Endometrial microvascular endothelial cells (primary cell): ENCODE measurements around the gene MYCBPAP. TPM values are rescaled to one million over a fixed set of nuclear protein-coding genes. Genes with fewer than 3 reads are reported as not detected.

Experiments used
- in situ Hi-C: cut with HindIII; loops from 2 replicates; pipeline ENCODE4 v1.10.0; 2017; ENCODE audit warnings: low sequenced_read_pairs, low pct_unique_long_range_greater_than_20kb; ENCODE audit errors: inconsistent ontology term
- total RNA-seq: library from RNA; depleted of rRNA; stranded (reverse); fragments of >200 nt; gene quantifications from one replicate; pipeline ENCODE4 v1.2.3, GENCODE V29; 2015; ENCODE audit errors: inconsistent ontology term

MYCBPAP gene
- total RNA-seq, 1 donor from 2014 or later, result 5.5 TPM

DNA sequence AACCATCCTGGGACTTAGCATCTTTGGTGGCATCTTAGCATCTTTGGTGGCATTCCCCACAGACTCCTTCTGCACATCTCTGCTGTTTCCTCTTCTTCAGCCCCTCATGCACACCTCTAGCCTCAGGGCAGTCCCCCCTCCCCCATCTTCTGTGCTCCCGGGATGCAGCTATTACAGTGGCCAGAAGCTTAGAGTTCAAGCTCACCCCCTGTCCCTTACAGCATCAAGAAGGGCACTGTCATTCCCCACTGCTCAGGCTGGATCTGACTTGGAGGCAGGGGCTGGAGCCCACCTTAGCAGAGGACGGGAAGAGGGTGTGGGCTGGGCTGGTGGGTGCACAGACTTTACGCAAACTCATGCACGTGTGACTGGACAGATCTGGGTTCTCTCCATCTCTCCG lies 24.9 kb downstream of the MYCBPAP start:
- in situ Hi-C loops, result no loop called here

DNA sequence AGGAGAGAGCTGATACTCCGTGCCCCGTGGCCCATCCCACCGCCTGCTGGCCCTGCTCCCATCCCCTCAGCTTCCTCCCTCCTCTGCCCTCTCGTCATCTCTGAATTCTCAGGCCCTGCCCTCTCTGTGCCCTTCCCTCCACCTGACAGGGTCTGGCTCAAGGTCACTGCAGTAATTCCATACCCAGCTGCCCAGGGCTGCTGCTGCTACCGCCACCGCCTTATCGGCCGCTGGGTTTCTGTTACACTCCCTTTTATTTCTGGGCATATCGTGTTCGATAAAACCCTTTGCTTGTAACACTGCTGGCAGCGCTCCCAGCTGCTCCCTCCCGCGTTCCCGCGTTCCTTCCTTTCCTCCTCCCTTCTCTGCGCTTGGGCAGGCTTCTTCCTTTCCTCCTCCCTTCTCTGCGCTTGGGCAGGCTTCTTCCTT lies 25.5 kb downstream of the MYCBPAP start:
- in situ Hi-C loops, result no loop called here

DNA sequence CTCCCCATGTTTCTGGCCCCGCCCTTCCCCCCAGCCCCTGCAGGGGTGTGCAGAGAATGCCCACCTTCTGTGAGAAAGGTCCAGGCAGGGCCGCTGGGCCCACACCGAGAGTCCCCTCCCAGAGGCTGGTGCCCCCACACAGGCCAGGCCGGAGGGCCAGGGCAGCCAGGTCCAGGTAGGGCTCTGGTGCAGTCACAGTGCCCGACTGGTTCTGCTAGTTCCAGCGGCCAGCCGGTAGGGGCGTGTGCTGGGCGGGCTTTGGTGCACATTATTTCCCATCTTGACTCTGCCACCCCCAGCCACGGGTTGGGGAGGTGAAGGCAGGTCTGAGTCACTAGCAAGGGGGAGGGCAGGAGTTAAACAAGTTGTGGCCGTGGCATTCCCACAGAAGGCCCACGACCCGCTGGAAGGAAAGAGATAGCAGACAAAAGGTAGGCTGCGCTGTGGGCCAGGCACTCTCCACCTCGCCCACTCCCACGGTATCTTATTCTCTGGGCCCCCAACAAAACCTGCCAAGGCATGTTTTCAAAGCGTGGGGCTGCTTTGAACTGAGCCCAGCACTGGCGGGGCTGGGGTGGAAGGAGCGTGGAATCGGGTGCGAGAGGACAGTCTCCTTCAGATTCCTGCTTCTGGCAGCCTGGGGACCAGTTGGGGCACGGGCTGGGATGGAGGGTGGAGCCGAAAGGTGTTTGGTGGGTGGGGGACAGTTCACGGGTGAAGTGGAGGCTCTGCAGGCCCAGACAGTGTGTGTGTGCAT lies 26.2 kb downstream of the MYCBPAP start:
- in situ Hi-C loops, result no loop called here

DNA sequence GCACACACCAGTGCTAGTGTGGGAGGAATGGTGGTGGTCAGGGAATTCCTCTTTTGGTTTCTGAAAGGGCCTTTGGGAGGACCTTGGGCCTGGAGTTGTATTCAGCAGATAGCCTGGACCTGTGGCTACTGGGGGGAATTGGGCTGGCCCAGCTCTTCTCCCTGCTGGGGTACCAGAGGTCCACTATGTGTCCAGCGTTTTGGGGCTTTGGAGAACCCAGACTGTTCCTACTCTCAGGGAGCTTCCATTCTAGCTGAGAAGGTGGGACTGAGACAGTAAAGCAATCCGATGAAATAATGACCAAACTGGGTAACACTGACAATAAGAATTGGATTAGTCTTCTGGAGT lies 26.7 kb downstream of the MYCBPAP start:
- in situ Hi-C loops, result no loop called here

DNA sequence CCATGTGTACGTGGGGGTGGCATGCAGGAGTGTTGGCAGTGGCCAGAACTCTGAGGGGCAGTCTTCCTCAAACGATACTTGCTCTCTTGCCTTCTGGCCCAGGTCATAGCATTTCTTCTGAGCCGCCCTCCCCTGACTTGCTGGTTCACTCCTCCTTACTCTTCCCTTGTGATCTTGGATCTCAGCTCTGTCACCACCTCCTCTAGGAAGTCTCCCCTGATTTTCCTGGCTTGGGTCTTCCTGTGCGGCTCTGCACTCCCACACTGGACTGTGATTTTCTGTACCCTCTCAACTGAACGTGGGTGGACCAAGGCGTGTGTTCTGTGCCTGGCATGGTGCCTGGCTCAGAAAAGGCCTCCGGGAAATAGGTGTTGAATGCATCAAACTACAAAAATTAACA lies 27.2 kb downstream of the MYCBPAP start:
- in situ Hi-C loops, result no loop called here

DNA sequence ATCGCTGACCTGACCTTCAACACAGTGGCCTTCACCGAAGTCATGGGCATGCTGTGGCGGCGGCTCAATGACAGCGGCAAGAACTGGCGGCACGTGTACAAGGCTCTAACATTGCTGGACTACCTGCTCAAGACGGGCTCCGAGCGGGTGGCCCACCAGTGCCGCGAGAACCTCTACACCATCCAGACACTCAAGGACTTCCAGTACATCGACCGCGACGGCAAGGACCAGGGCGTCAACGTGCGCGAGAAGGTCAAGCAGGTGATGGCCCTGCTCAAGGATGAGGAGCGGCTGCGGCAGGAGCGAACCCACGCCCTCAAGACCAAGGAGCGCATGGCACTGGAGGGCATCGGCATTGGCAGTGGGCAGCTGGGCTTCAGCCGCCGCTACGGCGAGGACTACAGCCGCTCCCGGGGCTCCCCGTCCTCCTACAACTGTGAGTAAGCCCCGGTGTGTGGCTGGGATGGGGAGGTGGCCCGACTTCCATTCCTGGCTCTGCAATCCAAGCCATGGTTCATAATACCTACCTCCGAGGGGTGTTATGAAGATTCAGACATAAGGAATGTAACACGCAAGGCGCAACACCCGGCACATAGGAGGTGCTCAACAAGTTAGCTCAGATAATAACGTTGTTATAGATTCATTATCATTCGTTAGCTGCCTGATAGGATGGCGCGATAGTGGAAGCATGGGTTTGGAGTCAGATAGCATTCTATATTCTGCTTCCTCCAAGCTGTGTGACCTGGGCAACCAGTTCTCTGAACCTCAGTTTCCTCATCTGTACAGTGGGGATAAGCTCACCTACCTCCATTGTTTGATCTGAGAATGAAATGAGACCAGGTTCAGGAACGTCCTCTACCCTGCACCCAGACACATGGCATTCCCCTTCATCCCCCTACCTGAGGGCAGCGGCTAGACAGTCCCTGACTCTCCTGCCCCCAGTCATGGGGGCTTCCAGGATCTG lies 28.7 kb downstream of the MYCBPAP start:
- in situ Hi-C loops, result no loop called here

DNA sequence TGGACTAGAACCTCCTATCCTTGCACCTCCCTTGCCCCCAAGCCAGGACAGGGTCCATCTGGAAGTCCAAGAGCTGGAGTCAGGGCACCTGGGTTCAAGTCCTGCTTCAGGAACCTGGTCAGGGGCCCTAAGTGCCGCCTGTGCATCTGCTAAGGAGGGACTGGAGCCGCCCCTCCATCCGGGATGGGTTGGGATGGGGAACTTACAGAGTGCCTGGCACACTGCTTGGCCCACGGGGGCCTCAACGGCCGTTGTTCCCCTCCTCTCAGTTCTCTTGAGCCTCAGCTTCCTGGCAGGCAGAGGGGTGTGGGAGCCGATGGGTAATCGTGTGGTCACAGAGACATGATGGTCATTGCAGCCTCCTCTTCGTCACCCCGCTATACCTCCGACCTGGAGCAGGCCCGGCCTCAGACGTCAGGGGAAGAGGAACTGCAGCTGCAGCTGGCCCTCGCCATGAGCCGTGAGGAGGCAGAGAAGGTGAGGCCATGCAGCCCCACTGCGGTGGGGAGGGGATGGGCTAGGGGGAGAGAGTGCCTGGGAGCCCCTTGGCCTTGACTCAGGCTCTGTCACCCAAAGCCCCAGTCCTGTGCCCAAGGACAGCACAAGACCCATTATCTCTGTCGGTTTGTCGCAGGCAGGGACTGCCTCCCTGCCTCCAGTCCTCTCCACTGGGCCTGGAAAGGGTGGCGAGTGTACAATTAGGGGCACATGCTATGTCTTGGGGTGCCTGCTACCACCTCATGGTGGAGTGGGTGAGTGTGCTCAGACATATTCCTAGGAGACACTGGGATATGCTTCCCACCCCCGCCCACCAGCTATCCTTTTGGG lies 29.7 kb downstream of the MYCBPAP start:
- in situ Hi-C loops, result no loop called here

DNA sequence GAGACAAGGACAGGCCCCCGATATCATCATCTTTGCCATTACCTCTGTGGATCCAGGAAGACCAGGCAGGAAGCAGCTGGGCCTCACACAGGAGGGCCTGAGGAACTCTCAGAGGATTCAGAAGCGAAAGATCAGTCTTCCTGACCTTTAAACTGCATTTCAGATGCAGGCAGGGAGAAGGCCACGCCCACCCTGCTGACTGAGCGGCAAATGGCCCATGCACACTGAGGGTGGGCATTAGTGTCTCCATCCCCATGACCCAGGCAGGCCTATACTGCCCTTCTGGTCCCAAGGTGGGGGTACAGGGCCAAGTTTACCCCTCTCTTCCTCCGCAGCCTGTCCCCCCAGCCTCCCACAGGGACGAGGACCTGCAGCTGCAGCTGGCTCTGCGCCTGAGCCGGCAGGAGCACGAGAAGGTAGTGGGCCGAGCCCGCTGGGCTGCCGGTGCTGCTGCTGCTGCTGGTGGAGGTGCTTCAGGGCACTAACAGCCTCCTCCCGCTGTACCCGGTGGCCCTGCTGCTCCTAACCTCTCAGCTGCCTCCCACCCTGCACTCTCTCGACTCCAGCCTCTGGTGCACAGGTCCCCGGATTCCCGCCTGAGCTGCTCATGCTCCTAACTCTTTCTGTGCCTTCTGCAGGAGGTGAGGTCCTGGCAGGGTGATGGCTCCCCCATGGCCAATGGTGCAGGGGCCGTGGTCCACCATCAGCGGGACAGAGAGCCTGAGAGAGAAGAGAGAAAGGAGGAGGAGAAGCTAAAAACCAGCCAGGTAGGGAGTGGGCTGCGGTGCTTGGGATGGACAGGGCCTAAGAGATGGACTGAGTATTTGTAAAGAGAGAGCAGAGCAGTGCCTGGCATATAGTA lies 30.5 kb downstream of the MYCBPAP start:
- in situ Hi-C loops, result no loop called here

DNA sequence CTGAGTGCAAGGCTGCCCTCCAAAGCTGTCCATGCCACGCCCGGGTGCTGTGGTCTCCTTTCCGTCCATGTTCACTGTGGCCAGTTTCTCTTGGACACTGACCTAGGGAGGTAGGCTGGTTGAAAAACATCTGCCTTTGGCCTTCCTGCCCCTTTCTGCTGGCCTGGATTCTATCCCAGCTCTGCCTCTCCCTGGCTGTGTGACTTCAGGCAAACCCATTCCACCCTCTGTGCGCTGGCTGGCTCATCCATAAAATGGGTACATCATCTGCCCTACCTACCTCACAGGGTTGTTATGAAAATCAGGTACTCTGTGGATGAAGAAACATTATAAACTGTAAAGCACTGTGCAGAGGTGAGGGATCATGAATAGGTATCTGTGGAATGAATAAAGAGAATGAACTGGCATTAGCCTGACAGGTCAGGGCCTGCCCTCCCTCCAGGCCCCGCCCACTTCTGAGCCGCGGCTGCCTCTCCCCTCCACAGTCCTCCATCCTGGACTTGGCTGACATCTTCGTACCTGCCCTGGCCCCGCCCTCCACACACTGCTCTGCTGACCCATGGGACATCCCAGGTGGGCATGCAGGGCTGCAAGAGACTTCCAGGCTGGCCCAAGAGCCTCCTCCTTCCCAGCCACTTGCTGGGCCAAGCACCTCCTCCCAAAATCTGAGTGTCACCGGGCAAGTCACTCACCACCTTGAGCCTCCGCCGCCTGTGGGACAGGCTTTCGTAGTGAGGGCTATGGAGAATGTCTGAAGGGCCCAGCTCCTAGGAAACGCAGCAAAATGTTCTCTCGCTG lies 31.7 kb downstream of the MYCBPAP start:
- in situ Hi-C loops, result no loop called here

DNA sequence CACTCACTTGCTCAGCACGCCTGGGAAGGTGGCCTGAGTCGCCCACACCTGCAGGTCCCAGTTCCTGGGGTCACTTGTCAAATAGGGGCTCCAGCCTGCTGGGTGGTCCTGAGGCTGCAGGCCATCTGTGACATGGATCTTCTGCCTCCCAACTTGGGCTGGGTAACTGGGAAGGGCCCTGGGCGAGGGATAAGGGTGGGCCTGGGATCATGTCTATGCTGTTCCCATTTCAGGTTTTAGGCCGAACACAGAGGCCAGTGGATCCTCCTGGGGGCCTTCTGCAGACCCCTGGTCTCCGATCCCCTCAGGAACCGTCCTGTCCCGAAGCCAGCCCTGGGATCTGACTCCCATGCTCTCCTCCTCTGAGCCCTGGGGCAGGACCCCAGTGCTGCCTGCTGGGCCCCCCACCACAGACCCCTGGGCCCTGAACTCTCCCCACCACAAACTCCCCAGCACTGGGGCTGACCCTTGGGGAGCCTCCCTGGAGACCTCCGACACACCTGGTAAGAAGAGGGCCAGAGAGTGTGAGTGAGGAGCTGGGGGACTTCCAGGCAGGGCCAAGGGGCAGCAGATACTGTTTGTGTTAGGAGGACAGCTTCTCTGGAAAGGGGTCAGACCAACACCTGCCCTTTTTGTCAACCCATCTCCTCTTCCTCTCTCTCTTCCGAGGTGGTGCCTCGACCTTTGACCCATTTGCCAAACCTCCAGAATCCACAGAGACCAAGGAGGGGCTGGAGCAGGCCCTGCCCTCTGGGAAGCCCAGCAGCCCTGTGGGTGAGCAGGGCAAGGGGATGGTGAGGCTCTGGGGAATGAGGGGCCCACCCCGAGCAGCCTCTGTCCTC lies 32.5 kb downstream of the MYCBPAP start:
- in situ Hi-C loops, result no loop called here

DNA sequence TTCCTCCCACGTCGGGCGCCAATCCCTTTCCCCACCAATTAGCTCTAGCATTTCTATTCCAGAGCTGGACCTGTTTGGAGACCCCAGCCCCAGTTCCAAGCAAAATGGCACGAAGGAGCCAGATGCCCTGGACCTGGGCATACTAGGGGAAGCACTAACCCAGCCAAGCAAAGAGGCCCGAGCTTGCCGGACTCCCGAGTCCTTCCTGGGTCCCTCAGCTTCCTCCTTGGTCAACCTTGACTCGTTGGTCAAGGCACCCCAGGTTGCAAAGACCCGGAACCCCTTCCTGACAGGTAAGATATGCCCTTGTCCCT lies 33.1 kb downstream of the MYCBPAP start:
- in situ Hi-C loops, result no loop called here

DNA sequence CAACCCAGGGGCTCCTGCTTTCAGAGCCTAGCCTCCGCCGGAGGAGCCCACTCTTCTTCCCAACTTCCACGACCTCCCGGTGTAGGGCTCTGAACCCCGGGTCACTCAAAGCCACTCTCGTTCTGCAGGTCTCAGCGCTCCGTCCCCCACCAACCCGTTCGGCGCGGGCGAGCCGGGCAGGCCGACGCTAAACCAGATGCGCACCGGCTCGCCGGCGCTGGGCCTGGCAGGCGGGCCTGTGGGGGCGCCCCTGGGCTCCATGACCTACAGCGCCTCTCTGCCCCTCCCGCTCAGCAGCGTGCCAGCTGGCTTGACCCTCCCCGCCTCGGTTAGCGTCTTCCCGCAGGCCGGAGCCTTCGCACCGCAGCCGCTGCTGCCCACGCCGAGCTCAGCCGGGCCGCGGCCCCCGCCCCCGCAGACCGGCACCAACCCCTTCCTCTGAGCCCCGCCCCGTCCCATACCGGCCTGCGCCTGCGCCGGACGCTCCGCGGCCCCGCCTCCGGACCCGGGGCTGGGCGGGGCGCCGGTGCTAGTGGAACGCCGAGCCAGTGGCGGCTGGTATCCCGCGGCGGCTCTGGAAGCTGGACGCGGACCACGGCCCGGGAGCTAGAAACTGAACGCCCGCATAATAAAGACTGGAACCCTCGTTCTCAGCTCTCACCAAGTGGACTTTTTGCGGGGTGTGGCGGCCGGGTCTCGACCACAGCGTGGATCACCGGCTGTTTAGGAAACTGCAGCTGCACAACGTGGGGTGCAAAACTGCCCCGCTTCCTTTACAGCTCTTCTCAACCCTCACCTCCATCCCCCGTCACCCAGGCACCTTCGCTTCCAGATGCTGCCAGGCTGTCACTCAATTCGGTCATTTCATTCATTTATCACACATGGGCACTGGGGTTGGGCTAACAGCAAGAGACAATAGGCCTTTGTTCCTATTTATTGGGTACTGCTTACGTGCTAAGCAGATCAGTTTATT lies 33.8 kb downstream of the MYCBPAP start:
- in situ Hi-C loops, result no loop called here

DNA sequence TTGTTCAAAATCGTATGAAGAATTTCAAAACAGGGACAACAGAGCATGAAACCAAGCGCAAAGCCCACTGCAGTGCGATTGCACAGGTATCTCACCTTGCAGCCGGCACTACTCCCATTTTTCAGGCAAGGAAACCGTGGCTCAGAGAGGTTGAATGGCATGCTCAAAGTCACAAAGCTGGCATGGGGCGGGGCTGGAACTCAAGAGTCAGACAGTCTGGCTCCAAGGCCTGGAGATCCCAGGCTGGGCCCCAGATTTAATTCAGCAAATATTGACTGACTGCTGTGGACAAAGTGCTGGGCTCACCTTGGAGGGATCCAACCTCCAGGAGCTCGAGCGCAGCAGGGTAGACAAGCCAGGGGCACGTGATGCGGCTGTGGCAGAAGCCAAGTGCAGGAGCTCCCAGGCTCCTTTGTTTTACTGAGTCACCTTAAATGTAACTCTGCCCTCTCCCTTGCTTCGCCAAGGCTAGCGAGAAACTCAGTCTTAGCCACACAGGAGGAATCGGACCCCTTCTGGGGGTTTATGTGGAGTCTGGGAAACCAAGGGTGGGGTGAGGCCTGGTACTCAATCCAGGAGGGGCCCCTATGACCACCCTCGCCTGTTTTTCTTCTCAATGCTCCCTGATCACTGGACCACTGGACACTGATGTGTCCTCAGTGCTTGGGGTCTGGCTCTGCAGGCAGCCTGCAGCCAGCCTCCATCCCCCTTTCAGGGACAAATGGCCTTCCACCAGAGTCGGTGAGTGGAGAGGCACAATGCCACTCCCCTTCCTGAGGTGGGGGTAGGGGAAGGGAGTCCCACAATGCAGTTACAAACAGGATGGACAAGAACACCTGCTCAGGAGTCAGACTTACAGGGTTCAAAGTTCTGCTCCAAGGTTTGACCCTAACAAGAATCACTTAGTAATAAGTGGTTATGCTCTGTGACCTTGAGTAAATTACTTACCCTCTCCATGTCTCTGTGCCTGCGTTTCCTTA lies 34.8 kb downstream of the MYCBPAP start:
- in situ Hi-C loops, result no loop called here

DNA sequence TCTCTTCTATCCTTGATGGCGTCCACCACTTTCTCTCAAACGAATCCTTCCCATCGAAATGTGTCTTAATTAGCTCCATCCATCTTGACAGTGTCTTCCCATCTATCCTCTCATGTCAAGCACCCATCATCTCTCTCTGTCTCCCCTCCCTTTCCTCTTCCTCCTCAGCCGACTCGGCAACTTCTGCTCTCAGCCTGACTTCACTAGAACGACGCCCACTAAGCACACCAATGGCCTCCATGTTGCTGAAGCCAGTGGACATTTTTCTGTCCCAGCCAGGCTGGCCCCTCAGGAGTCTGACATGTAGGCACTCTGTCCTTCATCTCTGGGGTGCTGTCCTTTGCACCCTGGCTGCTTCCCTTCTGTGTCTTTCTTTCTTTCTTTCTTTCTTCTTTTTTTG lies 36.3 kb downstream of the MYCBPAP start:
- in situ Hi-C loops, result no loop called here

DNA sequence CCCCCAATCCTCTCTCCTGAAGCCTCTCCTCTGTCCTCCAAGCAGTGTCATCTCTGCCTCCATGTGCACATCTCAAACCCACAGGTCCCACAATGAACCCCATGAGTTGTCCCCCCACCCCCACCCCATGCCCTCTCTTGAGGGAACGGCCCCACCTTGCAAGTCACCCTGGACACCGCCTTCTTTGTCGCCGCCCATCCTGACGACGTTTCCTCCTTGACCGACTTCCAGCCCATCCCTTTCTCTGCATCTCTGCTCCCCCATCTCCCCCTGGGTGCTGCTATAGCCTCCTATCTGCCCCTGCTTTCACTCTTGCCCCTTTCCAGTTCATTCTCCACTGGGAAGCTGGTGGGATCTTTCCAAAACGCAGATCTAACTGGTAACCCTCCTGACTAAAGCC lies 37.1 kb downstream of the MYCBPAP start:
- in situ Hi-C loops, result no loop called here
